ENCODE results near the gene SCFD2. TPM values are rescaled to one million over a fixed set of nuclear protein-coding genes. Genes with fewer than 3 reads are reported as not detected.

The SCFD2 gene
- total RNA-seq, 1 donor from 2014 or later = 11.9 TPM

DNA sequence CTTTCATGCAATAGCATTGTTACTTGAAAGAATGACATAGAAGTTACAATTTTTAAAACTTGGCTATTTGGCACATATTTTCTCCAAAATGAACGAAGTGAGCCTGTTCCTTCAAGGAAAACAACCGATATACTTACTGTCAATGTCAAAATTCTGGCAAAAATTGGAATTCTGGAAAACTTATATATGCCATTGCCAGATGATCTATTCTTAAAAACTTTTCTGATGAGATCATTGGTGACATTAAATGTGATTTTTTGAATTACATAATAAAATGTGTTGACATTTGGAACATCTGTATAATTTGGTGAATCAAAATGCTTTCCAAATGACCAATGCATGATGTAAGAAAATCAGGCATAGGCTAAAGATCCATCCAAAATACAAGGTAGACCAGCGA, 209.0 kb downstream of the SCFD2 start:
- Mint-ChIP-seq H3K27me3 (ENCODE audit: low read depth, unreplicated experiment) (no peaks in the 10 kb centered on the region), H3K4me1 (ENCODE audit: low read depth, unreplicated experiment) (no peaks in the 10 kb centered on the region), H3K27ac (ENCODE audit: unreplicated experiment) (no peak overlapping the region), H3K9me3 (ENCODE audit: unreplicated experiment) (no peaks in the 10 kb centered on the region), H3K4me3 (ENCODE audit: unreplicated experiment) (no peak overlapping the region), H3K36me3 (ENCODE audit: low read depth, unreplicated experiment) (peaks cover 2% of the 10 kb centered on the region)
- FAIRE-seq (peak; percentile 54), DNase-seq (ENCODE audit: low read depth) (no peak)
- no peaks in the 10 kb centered on the region for H3K36me3 ChIP-seq (ENCODE audit: insufficient read depth, low read length)
- H3K9me3 ChIP-seq (ENCODE audit: insufficient read depth, low read depth, low read length) = no peaks in the 10 kb centered on the region
- no peaks in the 10 kb centered on the region for H3K4me1 ChIP-seq (ENCODE audit: insufficient read depth, low read length)
- H4K20me1 ChIP-seq (ENCODE audit: insufficient read depth, low read length) = no peaks in the 10 kb centered on the region
- H3K27ac ChIP-seq (ENCODE audit: low read depth, low read length) = no peak overlapping the region
- H3K27me3 ChIP-seq (ENCODE audit: insufficient read depth, low read length) = no peaks in the 10 kb centered on the region
- no peak overlapping the region for H3K4me3 ChIP-seq (ENCODE audit: insufficient read depth, low read depth, low read length)
- no peak overlapping the region for H2AFZ ChIP-seq (ENCODE audit: low read depth, low read length)
- TF ChIP-seq, protein P1, sequence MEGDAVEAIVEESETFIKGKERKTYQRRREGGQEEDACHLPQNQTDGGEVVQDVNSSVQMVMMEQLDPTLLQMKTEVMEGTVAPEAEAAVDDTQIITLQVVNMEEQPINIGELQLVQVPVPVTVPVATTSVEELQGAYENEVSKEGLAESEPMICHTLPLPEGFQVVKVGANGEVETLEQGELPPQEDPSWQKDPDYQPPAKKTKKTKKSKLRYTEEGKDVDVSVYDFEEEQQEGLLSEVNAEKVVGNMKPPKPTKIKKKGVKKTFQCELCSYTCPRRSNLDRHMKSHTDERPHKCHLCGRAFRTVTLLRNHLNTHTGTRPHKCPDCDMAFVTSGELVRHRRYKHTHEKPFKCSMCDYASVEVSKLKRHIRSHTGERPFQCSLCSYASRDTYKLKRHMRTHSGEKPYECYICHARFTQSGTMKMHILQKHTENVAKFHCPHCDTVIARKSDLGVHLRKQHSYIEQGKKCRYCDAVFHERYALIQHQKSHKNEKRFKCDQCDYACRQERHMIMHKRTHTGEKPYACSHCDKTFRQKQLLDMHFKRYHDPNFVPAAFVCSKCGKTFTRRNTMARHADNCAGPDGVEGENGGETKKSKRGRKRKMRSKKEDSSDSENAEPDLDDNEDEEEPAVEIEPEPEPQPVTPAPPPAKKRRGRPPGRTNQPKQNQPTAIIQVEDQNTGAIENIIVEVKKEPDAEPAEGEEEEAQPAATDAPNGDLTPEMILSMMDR (IDR thresholded peaks at IDR 0.05; ENCODE audit: insufficient read depth, low read depth, low read length) = no peak
- no peak for TF ChIP-seq EZH2 (IDR thresholded peaks at IDR 0.05; ENCODE audit: insufficient read depth, low read length)
- no peak overlapping the region for H3K9ac ChIP-seq (ENCODE audit: low read length)
- H3K79me2 ChIP-seq (ENCODE audit: insufficient read depth, low read length) = no peaks in the 10 kb centered on the region
- no peak overlapping the region for H3K4me2 ChIP-seq (ENCODE audit: low read length)

DNA sequence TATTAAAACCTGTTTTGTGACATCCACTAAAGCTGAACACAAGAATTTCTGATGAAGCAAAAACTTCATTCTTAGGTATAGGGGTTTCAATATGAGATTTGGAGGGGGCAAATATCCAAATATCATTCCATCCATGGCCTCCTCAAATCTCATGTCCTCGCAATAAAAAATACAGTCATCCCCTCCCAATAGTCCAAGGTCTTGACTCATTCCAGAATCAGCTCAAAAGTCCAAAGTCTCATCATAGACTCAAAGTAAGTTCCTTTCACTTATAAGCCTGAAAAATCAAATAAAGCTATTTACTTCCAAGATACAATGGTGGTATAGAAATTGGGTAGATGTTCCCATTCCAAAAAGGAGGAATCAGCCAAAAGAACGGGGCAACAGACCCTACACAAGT, 213.4 kb downstream of the SCFD2 start:
- Histone ChIP-seq H3K9me3 (ENCODE audit: insufficient read depth, low read depth, low read length) (no peaks in the 10 kb centered on the region), H4K20me1 (ENCODE audit: insufficient read depth, low read length) (no peaks in the 10 kb centered on the region), H2AFZ (ENCODE audit: low read depth, low read length) (no peak overlapping the region), H3K36me3 (ENCODE audit: insufficient read depth, low read length) (no peaks in the 10 kb centered on the region), H3K79me2 (ENCODE audit: insufficient read depth, low read length) (no peaks in the 10 kb centered on the region), H3K27ac (ENCODE audit: low read depth, low read length) (no peak overlapping the region), H3K27me3 (ENCODE audit: insufficient read depth, low read length) (no peaks in the 10 kb centered on the region), H3K4me1 (ENCODE audit: insufficient read depth, low read length) (no peaks in the 10 kb centered on the region), H3K9ac (ENCODE audit: low read length) (no peak overlapping the region), H3K4me3 (ENCODE audit: insufficient read depth, low read depth, low read length) (no peak overlapping the region), H3K4me2 (ENCODE audit: low read length) (no peak overlapping the region)
- H3K4me3 Mint-ChIP-seq (ENCODE audit: unreplicated experiment) = no peak overlapping the region
- TF ChIP-seq EZH2 (IDR thresholded peaks at IDR 0.05; ENCODE audit: insufficient read depth, low read length) = no peak
- TF ChIP-seq, protein P1 (IDR thresholded peaks at IDR 0.05; ENCODE audit: insufficient read depth, low read depth, low read length) = no peak
- no peaks in the 10 kb centered on the region for H3K27me3 Mint-ChIP-seq (ENCODE audit: low read depth, unreplicated experiment)
- FAIRE-seq (no peak), DNase-seq (ENCODE audit: low read depth) (no peak)
- no peak overlapping the region for H3K27ac Mint-ChIP-seq (ENCODE audit: unreplicated experiment)
- H3K36me3 Mint-ChIP-seq (ENCODE audit: low read depth, unreplicated experiment) = peaks cover 2% of the 10 kb centered on the region
- no peaks in the 10 kb centered on the region for H3K9me3 Mint-ChIP-seq (ENCODE audit: unreplicated experiment)
- no peaks in the 10 kb centered on the region for H3K4me1 Mint-ChIP-seq (ENCODE audit: low read depth, unreplicated experiment)

DNA sequence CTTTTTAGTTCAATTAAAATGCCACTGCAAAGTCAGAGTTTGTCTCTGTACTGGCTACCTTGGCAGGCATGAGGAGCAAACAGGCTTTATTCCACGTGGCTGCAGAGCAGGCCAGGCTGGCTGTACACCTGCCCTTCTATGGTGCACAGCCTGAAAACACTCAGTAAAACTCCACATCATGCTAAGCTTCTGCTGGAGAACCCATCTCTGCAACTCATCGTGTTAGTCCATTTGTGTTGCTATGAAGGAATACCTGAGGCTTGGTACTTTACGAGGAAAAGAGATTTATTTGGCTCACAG, 214.4 kb downstream of the SCFD2 start:
- DNase-seq (ENCODE audit: low read depth) (no peak), FAIRE-seq (no peak)
- H3K27ac Mint-ChIP-seq (ENCODE audit: unreplicated experiment) = no peak overlapping the region
- TF ChIP-seq EZH2 (IDR thresholded peaks at IDR 0.05; ENCODE audit: insufficient read depth, low read length) = no peak
- TF ChIP-seq, protein P1 (IDR thresholded peaks at IDR 0.05; ENCODE audit: insufficient read depth, low read depth, low read length) = no peak
- Histone ChIP-seq H3K4me1 (ENCODE audit: insufficient read depth, low read length) (no peaks in the 10 kb centered on the region), H3K27ac (ENCODE audit: low read depth, low read length) (no peak overlapping the region), H3K9me3 (ENCODE audit: insufficient read depth, low read depth, low read length) (no peaks in the 10 kb centered on the region), H3K79me2 (ENCODE audit: insufficient read depth, low read length) (no peaks in the 10 kb centered on the region), H3K27me3 (ENCODE audit: insufficient read depth, low read length) (no peaks in the 10 kb centered on the region), H2AFZ (ENCODE audit: low read depth, low read length) (no peak overlapping the region), H3K4me2 (ENCODE audit: low read length) (no peak overlapping the region), H4K20me1 (ENCODE audit: insufficient read depth, low read length) (no peaks in the 10 kb centered on the region), H3K9ac (ENCODE audit: low read length) (no peak overlapping the region), H3K4me3 (ENCODE audit: insufficient read depth, low read depth, low read length) (no peak overlapping the region), H3K36me3 (ENCODE audit: insufficient read depth, low read length) (no peaks in the 10 kb centered on the region)
- no peak overlapping the region for H3K4me3 Mint-ChIP-seq (ENCODE audit: unreplicated experiment)
- no peaks in the 10 kb centered on the region for H3K27me3 Mint-ChIP-seq (ENCODE audit: low read depth, unreplicated experiment)
- peaks cover 2% of the 10 kb centered on the region for H3K36me3 Mint-ChIP-seq (ENCODE audit: low read depth, unreplicated experiment)
- no peaks in the 10 kb centered on the region for H3K4me1 Mint-ChIP-seq (ENCODE audit: low read depth, unreplicated experiment)
- no peaks in the 10 kb centered on the region for H3K9me3 Mint-ChIP-seq (ENCODE audit: unreplicated experiment)

Measured in astrocyte (in vitro differentiated cells and primary cell).